T follicular helper cell (primary cell): ENCODE results near the gene ALDH1A1.

Experiments
- DNase-seq: peaks from one replicate; pipeline ENCODE4 v3.0.0-alpha.2; 2020; ENCODE audit warnings: low read depth

Gene ALDH1A1

DNA sequence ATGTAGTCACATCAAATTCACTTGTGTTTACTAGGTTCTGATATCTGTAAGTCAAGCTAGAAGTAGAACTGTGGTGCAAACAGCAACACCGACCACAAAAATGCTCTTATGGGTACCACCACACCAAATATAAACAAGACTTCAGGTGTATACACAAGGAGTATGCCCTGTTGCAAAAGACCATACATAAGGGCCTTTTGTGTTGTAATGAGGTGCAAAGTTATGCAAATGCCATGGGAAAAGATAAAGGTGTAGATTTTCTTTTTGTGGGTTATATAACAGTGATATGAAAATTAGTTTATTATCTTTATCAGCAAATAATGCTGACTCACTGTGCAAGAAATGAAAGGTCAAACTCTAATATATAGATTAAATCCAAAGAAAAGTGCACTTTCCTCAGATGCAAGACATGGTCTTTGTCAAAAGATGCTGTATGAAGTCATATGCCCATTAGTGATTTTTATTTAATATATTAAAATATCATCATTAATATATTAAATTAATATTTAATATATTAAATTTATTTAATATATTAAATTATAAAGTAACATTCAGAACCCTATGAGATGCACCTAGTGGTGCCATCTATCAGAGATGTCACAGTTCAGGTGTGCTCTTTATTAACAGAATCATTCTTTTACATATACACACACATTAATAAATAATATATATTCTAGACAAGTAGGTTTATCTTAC is 26.7 kb upstream of the ALDH1A1 start:
- DNase-seq: no peak

DNA sequence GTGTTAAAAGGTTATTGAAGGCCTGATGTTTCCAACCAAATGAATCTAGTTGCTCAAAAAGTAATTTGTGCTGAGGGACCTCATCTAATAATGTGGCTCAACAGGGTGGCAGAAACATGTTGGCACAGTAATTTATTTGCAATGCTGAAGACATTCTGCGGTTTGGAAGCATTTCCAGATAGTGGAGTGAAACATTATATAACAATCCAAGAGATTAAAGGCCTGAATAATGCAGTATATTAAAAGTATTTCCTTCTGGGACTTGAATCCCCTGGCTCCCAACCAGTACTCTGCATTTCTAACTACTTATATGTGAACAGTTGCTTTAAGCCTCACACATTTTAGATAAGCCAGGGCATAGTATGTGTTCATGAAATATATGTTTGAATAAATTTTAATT is 25.9 kb upstream of the ALDH1A1 start:
- no peak for DNase-seq

DNA sequence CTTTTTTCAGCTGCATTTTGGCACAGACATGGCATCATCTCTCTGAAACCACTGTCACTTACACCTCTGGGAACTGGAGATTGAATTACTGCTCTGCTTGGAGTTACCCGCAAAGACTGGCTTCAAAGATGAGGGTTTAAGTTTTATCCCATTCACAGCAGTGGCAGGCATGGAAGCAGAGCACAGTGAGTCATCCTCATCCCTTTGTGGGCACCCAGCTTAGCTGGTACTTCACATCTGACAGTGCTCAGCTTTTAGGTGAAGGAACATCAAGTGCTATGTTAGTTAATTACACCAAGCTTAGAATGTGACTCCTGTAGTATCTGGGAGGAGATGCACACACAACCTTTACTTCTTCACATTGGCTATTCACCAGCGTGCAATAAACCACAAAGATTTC is 24.8 kb upstream of the ALDH1A1 start:
- no peak for DNase-seq

DNA sequence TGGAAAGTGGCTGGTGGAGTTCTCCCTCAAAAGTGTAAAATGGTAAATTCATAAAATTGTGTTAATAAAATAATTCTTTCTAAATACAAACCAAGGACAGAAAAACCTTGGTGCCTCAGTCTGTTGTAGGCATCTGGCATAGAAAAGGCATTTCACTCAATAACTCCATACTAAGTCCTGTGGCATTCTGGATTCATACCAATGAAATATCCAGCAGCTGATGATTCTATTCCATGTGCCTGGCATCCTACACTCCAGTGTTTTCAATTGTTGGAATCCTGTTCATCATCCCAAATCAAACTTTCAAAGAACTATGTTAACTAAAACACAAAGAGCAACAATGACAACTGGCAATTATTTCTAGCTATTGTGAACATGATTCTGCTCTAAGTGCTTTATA is 21.6 kb upstream of the ALDH1A1 start:
- no peak for DNase-seq

DNA sequence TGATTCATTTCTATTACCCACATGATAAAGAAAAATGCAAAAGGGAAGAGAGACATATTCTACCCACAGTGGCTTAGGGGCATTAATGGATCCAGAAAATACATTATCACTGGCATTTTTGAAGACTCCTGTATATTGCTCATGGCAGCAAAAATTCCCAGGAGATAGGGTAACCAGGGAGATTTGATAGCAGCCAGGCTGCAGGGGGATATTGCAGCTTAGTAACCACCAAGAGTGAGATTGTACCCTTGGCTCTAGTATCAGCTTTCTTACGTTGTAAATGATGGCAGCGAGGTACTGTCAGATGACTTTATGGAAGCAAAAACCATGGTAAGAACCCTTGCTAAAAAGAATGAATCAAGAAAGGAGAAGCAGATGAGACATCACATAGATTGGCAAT is 19.8 kb upstream of the ALDH1A1 start:
- DNase-seq: no peak

DNA sequence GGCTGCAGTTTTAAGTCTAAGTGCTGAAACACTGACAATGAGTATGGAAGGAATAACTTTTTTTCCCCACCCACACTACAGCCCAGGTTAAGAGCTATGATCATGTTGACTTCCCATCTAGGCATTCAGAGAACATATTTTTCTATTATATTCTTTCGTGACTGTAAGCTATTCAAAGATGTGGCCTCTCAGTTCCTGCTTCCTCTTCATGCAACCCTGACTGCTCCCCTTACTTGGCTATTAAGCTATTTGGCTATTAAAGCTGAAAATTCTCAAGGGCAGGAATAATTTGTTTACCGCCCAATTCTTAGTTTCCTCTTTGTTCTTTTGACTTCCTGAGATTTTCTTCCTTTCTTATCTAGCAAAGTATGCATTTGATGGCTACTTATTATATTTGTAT is 18.6 kb upstream of the ALDH1A1 start:
- DNase-seq: no peak

DNA sequence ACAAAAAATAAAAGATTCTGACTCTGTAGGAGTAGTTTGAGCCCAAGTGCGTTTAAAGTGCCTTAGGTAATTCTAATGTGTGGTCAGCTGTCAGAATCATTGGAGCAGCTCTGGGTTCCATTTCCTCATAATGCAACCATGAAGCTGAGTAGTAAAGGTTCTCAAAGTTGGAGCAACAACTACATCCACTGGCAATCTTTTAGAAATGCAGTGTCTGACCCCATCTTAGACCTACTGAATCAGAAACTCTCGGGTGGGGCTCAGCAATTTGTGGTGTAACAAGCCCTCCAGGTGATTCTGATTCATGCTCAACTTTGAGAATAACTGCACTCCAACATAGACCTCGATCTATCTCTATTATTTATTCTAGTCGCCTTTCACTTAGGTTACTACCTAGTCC is 7.6 kb upstream of the ALDH1A1 start:
- no peak for DNase-seq

DNA sequence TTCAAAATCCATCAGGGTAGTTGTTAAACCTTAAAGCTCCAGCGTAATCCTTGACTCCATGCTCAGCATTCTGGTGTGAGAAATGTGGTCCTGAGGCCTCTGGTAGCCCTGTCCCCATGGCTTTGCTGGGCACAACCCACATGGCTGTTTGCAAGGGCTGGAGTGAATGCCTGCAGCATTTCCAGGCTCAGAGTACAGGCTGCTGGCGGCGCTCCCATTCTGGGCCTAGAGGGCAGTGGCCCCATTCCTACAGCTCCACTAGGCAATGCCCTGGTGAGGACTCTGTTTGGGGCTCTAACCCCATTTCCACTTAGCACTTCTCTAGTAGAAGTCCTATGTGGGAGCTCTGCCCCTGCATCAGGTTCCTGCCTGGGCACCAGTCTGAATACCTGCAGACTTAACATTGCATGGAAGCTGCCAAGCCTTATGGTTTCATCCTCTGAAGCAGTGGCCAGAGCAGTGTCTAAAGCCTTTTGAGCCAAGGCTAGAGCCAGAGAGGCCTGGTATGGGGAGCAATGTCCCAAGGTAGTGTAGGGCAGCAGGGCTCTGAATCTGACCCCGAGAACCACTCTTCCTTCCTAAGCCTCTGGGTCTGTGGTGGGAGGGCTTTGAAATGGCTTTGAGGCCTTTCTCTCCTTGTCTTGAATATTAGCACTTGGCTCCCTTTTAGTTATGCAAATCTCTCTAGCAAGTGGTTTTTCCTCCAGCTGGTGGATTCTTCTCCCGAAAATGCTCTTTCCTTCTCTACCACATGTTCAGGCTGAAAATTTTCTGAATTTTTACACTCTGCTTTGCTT is 5.8 kb upstream of the ALDH1A1 start:
- no peak for DNase-seq

DNA sequence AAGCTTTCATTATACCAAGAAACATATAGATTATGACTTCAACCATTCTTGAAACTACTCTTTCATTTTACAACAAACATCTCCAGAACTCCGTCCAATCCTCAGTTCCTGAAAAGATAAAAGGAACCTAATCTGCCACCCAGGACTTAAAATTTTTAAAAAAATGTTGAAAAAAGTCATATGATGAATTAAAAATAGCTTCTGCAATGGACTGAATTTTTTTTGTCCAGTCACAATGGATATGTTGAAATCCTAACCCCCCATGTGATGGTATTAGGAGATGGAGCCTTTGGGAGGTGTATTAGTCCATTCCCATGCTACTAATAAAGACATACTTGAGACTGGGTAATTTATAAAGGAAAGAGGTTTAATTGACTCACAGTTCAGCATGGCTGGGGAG is 2.7 kb upstream of the ALDH1A1 start:
- no peak for DNase-seq

DNA sequence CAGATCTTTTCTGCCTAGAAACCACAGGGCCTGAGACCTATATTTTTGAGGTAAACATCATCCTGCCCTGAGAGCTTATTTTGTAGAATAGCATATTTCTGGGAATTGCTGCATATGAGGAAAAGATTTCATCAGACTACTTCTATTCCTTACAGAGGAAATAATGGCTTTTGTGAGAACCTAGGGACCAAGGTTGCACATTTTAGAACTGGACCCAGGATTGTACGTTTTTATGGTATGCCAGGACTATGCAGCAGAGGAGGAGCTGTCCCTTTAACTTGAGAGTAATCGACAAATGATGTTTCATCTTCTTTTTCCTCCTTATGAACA is 2.2 kb upstream of the ALDH1A1 start:
- DNase-seq: no peak

DNA sequence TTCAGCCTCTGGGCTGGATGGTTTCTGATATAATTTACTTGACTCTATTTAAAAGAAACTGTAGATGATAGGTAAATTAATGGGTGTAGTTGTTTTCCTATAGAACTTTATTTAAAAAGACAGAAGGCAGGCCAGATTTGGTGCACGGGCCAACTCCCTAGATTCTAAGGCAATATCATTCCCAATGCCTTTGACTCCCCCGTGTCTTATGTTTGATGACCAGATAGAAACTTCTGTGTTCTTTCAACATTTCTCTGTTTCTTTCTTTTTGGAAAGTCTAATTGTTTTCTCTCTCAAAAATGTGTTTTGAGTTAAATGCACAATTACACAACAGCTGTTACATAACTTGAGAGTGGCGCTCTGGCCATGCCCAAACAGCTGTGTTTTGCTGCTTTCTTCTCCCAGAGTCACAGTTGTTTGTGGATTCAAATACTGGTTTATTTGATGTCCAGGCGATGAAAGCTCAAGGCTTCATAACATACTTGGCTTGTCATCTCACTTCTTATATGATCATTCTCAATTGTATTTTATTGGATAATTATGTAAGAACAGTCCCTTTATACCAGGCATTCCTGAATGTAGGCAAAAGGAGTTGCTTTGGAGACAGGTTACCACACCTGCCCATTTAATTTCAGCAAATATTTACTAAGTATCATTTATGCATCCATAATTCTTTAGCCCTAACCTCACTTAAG is 1.7 kb upstream of the ALDH1A1 start:
- DNase-seq: no peak

DNA sequence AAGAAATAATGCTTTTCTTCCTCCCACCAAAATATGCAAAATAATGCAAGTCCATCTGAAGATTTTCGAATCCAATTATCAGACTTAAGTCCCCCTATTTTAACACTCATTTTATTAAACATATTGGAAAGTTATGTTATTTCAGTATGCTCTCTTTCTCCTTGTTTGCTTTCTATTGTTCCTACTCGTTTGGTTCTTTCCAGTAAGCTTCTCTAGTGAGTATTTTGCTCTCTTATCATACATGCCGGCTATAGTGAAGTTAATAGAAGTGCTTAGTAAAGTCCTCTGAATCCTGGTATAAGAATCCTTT is 517 bp downstream of the ALDH1A1 start:
- DNase-seq: no peak

DNA sequence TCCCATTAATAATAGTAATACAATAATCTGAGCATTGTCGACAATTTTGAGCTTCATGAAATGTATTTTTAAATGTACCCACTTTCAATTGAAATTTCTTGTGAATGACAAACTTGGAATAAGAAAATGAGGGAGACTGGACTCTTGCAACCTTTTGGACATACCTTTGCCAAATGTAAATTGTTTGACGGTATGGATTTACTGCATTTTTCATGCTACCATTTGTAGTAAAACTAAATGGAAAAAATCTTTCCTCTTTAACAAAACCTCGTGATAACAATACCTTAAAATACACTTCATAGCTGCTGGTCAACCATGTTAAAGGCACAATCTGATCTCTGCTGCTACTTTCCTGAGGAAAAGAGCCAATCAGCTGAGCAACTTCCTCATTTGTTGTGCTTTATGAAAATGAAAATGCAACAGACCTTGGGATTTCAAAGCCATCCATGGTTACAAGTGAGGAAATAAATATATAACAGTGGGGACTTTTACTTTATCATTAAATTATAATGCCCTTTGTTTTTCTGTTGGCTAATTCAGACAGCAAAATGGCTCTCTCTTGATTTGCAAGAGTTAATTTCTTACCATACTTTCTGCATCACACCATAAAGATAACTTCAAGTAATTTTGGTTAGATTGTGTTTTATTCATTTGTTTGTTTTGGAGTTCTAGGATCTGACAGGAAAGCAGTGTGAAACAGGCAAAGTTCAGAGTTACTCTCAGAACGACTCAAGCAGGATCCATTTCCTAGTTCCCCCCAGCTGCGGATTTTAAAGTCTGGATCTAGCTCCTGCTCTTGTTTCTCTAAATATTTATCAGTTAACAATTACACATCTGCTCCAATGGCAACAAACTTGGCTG is 1.1 kb downstream of the ALDH1A1 start:
- no peak for DNase-seq

DNA sequence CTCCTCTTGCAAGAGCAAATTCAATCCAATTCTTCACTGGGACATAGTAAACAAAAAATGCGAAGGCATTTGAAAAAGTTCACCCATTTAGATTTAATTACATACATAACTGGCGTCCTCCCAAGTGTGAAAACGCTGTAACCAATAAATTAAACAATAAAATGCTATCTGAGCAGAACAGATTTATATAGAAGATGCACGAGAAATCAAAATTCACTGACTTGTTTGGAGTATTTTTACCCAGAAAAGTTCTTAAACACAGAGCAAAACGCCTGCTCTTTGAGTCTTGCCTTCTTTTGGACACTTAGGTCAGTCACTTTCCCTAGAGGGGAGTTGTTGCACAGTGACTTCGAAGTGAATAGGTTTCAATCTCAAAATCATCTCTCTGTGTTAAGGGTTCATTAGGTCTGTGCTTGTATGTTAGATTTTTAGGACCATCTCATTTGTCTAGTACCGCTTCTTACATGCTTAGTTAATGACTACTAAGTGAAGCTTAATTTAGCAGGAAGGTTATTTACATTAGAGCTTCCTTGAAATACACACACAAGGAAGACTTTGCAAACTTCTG is 1.9 kb downstream of the ALDH1A1 start:
- DNase-seq: no peak

DNA sequence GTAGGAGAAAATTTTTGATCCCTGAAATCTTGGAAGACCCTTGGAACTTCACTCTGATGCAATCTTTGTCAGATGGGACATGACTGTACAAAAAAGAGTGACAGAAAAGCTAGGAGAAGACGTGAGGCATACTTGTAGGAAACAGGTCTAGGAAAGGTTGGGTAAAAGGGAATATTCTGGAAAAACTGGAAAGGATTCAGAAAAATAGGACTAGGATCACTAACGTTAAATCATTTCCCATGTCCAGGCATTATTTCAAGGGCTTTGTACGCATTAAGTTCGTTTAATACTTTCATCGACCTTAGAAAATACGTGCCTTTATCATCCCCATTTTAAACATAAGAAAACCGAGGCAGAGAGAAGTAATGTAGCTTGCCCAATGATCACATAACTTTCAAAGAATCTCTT is 2.9 kb downstream of the ALDH1A1 start:
- no peak for DNase-seq

DNA sequence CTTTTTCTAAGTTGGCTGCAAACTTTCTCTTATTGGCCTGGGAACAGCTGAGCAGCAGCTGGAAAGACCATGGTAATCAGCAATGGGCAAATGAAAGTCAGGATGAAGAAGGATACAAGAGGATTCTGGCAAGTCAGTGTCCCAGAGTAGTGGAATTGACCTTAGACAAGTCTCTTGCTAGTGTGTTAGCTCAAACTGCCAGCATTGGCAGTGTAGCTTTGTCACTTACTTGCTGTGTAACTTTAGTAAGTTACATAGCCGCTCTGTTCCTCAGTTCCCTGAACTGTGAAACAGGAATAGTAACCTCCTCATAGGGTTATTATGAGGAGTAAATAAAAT is 3.6 kb downstream of the ALDH1A1 start:
- no peak for DNase-seq

DNA sequence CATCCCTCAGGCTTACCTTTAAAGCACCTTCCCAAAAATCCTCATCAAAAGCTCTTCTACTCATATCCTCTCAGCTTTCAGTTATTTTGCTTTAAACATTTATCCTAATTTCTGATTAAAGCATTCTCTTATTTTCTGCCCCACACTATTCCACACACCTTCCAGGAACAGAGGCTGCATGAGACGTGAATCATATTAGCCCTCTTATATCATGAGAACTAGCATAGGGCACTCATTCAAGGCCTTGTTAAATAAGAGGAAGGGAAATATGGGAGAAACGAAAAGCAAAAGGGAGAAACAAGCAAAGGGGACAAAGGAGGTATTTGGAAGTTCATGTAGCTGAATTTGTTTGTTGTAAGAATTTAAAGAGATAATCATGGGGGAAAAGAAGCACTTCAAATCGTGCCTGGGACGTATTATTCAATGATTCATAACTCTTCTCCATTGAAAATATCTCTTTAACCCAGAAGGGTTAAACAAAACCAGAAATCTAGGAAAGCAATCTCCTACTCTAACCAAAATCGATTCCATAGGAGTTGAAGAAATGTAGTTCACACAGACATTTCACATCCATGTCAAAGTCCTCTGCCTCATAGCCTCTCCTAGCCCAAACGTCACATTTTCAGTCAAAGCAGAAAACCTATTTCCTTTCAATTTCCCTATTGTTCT is 4.1 kb downstream of the ALDH1A1 start:
- DNase-seq: no peak

DNA sequence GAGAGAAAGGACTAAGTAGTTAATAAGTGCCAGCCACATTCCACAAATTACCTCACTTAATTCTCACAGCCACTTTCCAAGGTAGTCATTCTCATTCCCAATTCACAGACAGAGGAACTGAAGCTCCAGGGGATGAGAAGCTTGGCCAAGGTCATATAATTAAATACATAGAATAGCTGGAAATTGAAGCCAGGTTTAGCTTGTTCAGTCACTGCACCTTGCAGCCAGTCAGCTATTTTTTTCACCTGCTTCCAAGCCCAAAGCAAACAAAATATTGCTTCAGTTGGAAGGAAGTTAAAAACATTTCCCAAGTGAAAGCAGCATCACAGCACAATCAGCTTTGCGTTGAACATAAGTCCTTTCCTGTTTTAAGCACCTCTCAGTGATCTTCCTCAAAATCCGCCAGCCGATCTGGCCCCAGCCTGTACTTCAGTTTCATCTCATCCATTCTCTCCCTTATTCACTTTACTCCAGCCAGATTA is 4.8 kb downstream of the ALDH1A1 start:
- DNase-seq: no peak

DNA sequence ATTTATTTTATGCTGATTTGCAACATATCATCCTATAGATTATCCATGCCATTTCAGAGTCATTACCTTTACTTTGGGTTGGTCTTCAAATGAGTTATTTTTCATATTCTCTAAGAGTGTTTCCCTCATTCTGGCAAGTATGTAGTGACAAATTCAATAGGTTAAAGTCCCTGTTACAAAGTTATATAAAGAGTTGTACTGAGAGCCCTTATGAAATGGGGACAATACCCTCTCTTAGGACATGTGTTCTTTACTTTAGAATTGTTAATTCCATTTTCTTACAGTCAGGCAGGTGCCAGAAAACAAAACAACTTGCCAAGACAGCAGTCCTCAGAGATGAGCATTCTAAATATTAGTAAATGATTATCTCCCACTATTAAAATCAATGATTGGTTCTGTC is 6.0 kb downstream of the ALDH1A1 start:
- no peak for DNase-seq

DNA sequence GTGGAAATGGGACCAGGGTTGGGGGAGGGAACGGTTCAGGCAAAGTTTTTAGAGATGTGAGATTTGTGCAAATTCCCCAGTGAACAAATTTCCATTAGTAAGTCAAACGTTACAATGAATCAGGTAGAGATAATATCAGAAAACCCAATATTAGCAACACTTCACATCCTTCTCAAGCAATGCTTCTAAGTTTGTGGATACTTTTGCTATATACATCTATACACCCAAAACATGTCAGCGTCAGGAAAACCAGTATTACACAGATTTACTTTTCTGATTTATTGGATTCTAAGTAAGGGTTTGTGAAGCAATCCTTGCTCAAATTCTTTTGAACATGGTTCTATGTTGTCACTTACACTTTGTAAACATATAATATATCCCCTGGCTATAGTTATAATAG is 6.5 kb downstream of the ALDH1A1 start:
- no peak for DNase-seq

DNA sequence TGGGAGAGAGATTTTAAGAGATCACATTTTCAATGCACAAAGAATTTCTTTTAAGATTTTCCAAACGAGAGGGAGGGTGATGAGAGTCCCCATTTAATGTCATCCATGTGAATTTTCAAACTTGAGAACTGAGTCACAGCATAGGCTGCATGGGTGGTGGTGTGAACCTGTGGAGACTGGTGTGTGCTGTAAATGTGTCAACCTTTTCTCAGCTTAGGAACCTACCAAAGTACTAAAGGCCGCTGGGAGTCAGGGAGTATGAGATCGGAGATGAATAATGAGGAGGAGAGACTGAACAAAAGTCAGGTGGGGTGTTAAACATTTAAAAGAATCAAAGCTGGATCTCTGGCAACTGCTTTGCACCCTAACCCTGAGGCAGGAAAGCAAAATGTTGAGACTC is 7.5 kb downstream of the ALDH1A1 start:
- DNase-seq: no peak
